ENCODE measurements around the gene NOS3. TPM values are rescaled to one million over a fixed set of nuclear protein-coding genes. Genes with fewer than 3 reads are reported as not detected.

The NOS3 gene
- total RNA-seq, 4 donors from 2014 or later: 2.5 to 11.3 (median 6.0) TPM

GRCh38 chr7:150986556-150986955 is 4.3 kb upstream of the NOS3 start:
- TF ChIP-seq CTCF (IDR thresholded peaks at IDR 0.05; ENCODE audit: low read depth): no peak

DNA sequence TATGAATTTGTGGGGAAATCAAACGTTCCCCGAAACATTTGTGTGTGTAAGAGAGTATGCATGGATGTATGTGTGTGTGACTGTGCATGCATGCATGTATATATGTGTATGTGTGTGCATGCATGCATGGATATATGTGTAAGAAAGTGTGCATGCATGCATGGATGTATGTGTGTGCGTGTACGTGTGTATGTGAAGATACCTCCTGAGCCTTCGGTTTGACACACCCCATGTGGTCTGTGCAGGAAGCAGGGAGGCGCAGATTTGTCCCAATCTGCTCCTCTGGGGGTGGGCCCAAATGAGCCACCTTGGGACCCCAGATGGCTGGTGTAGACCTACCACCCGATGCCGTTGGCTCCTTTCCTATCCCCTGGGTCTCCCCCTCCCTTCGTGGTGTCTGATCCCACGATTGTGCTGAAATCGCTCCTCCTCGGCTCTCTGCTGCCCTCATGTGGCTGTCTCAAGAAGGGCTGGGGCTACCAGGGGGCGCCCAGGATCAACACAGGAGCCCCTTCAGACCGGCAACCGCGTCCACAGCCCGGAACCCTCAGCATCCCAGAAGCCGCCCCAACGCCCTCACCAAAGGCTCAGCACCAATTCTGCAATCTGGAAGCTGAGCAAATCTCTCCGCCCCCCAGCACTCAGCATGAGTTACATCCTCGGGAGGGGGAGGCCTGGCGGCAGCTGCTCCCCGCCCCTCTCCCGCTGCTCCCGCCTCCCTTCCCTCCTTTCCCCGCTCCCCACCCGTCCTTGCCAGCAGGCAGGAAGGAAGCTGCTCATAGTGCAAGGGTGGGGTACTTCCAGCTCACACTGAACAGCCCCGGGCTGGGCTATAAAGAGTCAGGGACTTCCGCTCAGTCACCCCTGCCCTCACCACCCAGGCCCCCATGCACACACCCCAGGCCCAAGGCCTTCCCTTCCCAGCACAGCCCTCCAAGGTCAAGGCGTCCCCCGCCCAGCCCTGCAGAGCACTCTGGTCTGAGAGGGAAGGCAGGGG is 2.3 kb upstream of the NOS3 start:
- no peak for TF ChIP-seq CTCF (IDR thresholded peaks at IDR 0.05; ENCODE audit: low read depth)

- no peak for TF ChIP-seq CTCF (IDR thresholded peaks at IDR 0.05; ENCODE audit: low read depth)
These were observed 1.4 kb upstream of the NOS3 start for GRCh38 chr7:150989456-150989855.

GRCh38 chr7:150992051-150992640 is 1.3 kb downstream of the NOS3 start:
- no peak for TF ChIP-seq CTCF (IDR thresholded peaks at IDR 0.05; ENCODE audit: low read depth)

GRCh38 chr7:150992833-150993302 is 2.1 kb downstream of the NOS3 start:
- TF ChIP-seq CTCF (IDR thresholded peaks at IDR 0.05; ENCODE audit: low read depth): no peak

DNA sequence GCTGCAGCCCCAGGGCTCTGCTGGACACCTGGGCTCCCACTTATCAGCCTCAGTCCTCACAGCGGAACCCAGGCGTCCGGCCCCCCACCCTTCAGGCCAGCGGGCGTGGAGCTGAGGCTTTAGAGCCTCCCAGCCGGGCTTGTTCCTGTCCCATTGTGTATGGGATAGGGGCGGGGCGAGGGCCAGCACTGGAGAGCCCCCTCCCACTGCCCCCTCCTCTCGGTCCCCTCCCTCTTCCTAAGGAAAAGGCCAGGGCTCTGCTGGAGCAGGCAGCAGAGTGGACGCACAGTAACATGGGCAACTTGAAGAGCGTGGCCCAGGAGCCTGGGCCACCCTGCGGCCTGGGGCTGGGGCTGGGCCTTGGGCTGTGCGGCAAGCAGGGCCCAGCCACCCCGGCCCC is 2.7 kb downstream of the NOS3 start:
- no peak for TF ChIP-seq CTCF (IDR thresholded peaks at IDR 0.05; ENCODE audit: low read depth)

DNA sequence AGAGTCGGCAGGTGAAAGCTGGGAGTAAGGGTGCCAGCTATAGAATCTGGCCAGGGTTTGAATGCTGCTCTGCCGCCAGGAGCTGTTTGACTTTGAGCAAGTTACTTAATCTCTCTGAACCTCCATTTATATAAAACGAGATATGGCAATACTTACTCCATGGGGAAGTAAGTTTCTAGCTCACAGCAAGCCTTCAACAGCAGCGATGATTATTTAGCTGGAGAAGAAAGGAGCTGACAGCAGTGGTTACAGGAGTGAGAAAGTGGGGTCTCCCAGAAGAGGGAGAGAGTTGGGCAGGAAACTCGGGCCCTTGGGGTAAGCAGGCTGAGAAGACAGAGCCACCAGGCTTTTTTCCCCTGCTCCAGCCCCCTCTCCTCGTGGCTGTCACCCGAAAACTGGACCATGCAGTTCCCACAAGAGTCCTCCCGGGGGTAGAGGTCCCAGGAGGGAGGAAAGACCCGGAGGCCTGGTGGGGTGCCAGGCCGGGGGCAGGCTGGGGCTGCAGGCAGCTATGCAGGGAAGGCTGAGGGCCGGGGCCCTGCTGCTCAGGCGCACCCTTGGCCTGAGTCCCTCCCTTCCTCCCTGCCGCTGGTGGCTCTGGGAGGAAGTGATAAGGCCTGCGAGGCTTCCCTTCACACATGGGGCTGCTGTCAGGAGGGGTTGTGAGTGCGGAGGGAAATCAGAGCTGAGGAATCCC is 3.5 kb downstream of the NOS3 start:
- TF ChIP-seq CTCF (IDR thresholded peaks at IDR 0.05; ENCODE audit: low read depth): no peak
